Measurements from ENCODE around the gene SDR9C7. TPM values are rescaled to one million over a fixed set of nuclear protein-coding genes. Genes with fewer than 3 reads are reported as not detected.
"Not testable (repeated sequence)": the region's sequence is repeated elsewhere in the genome, so short reads cannot be mapped to it uniquely, and the experiment has no call there.

Gene SDR9C7
- total RNA-seq, 1 donor from 2014 or later: not detected

GRCh38 chr12:56916996-56917333 is 17.2 kb downstream of the SDR9C7 start:
- no peak overlapping the region for H3K4me3 ChIP-seq (ENCODE audit: low read depth, low read length)
- TF ChIP-seq, protein P1, sequence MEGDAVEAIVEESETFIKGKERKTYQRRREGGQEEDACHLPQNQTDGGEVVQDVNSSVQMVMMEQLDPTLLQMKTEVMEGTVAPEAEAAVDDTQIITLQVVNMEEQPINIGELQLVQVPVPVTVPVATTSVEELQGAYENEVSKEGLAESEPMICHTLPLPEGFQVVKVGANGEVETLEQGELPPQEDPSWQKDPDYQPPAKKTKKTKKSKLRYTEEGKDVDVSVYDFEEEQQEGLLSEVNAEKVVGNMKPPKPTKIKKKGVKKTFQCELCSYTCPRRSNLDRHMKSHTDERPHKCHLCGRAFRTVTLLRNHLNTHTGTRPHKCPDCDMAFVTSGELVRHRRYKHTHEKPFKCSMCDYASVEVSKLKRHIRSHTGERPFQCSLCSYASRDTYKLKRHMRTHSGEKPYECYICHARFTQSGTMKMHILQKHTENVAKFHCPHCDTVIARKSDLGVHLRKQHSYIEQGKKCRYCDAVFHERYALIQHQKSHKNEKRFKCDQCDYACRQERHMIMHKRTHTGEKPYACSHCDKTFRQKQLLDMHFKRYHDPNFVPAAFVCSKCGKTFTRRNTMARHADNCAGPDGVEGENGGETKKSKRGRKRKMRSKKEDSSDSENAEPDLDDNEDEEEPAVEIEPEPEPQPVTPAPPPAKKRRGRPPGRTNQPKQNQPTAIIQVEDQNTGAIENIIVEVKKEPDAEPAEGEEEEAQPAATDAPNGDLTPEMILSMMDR (conservative IDR thresholded peaks at IDR 0.05; ENCODE audit: low read depth, low read length): no peak
- no peak for DNase-seq (ENCODE audit: low read depth)

- no peak overlapping the region for H3K4me3 ChIP-seq (ENCODE audit: low read depth, low read length)
- no peak for DNase-seq (ENCODE audit: low read depth)
- TF ChIP-seq, protein P1 (conservative IDR thresholded peaks at IDR 0.05; ENCODE audit: low read depth, low read length): no peak
These were observed 17.8 kb downstream of the SDR9C7 start for GRCh38 chr12:56916296-56916995.

DNA sequence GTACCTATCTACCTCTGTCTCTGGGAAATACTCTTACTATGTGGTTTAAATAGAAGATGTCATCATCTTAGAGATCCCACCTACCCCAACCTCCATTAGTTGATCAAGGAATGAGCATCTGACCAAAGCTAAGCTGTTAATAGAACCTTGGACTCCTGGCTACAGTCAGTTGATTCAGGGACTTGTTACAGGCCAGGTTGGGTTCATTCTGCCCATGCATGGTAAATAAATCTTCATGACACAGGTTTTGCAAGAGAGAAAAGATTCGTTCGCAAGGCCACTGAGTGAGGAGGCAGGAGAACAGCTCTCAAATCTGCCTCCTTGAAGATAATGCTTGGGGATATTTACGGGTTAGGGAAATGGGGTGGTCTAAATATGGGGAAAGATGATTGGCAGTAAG is 19.5 kb downstream of the SDR9C7 start:
- TF ChIP-seq, protein P1 (conservative IDR thresholded peaks at IDR 0.05; ENCODE audit: low read depth, low read length): no peak
- DNase-seq (ENCODE audit: low read depth): no peak

DNA sequence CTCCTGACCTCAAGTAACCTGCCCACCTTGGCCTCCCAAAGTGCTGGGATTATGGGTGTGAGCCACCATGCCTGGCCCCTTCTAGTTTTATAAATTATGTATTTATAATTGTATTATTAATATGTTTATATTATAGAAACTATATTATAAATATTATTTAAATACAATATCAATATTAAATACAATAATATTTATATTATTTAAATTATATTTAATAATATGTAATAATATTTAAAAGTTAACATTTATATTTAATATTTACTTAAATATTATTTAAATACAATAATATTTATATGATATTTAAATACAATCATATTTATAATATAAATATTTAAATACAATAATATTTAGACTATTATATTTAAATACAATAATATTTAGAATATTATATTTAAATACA is 20.0 kb downstream of the SDR9C7 start:
- TF ChIP-seq, protein P1 (conservative IDR thresholded peaks at IDR 0.05; ENCODE audit: low read depth, low read length): no peak
- H3K4me3 ChIP-seq (ENCODE audit: low read depth, low read length): no peak overlapping the region
- no peak for DNase-seq (ENCODE audit: low read depth)

More for the DNA sequence above, 19.5 kb downstream of the SDR9C7 start:
- H3K4me3 ChIP-seq (ENCODE audit: low read depth, low read length): no peak overlapping the region

DNA sequence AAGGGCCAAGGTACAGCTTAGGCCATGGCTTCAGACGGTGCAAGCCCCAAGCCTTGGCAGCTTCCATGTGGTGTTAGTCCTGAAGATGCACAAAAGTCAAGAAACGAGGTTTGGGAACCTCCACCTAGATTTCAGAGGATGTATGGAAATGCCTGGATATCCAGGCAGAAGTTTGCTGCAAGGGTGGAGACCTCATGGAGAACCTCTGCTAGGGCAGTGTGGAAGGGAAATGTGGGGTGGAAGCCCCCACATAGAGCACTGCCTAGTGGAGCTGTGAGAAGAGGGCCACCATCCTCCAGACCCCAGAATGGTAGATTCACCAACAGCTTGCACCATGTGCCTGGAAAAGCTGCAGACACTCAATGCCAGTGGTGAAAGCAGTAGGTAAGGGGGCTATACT is 24.8 kb downstream of the SDR9C7 start:
- DNase-seq (ENCODE audit: low read depth); H3K4me3 ChIP-seq (ENCODE audit: low read depth, low read length): not testable (repeated sequence)

DNA sequence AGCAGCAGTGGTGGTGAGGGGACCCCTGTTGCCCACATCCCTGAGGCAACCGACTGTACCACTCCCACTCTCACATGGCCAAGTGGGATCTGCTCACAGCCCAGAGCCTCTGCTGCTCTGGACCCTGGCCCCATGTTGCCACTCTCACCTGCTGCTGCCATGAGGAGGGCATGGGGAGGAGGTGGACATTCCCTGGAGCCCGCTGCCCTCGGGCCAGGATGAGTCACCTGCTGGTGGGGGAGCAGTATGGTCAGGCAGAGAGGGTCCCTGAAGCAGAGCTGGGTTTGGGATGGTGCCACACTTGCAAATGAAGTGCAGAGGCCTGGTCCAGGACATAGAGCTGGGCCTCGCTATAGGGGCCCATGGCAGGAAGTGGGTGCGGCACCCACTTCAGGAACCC is 26.1 kb downstream of the SDR9C7 start:
- TF ChIP-seq, protein P1 (conservative IDR thresholded peaks at IDR 0.05; ENCODE audit: low read depth, low read length): no peak
- no peak overlapping the region for H3K4me3 ChIP-seq (ENCODE audit: low read depth, low read length)
- no peak for DNase-seq (ENCODE audit: low read depth)

GRCh38 chr12:56905852-56906251 is 28.4 kb downstream of the SDR9C7 start:
- TF ChIP-seq, protein P1 (conservative IDR thresholded peaks at IDR 0.05; ENCODE audit: low read depth, low read length): peak; percentile 16
- DNase-seq (ENCODE audit: low read depth): no peak
- no peak overlapping the region for H3K4me3 ChIP-seq (ENCODE audit: low read depth, low read length)
